Stimulated activated CD8-positive, alpha-beta memory T cell treated with anti-CD3 and anti-CD28 coated beads, Interleukin-4, amount 100 ng/mL, for 1 hour (primary cell): ENCODE data around the gene CHD9.
"Not testable (repeated sequence)": the region's sequence is repeated elsewhere in the genome, so short reads cannot be mapped to it uniquely, and the experiment has no call there.

ENCODE experiments used
- DNase-seq, 2 donors: peaks; one replicate each; pipeline ENCODE4 v3.0.0-alpha.2; 2020; ENCODE audit warnings: low read depth in 2 of 2, low spot score in 1 of 2

The CHD9 gene

DNA sequence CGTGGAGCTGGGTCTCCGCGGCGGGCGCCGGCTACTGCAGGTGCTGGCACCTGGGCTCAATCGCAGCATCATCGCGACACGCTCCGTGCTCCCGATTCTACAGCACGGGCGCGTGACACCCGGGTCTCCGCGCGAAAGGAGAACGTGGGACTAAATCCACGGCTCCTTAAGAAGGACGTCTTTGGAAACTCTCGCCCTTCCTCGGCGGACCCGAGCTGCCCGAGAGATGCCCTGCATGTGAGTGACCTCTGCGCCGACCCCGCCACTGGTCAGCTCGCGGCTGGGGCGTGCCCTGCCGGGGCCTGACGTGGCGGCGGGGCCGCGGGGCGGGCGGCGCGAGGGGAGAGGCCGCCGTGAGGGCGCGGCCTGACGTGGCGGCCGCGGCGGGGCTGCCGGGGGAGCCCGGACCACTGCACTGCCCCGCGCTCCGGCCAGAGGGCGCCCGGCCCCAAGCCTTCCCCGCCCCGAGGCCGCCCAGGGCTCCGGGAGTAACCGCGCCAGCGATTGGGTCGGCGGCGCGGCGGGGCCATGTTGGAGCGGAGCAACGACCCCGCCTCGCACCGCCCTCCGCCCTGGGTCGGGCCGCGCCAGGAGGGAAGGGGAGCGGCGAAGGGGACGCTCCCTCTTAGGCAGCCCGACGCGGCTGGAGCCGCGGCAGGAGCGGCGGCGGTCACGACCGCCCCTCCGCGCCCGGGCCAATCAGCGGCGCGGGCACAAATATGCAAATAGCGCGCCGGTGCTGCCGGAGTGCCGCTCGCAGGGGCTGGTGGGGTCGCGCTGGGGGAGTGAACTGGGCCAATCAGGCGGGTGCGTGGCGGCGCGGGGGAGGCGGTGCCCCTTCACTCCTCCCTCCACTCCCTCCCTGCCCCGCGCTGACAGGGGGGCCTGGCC lies 75.6 kb downstream of the CHD9 start:
- peak; percentile 88 to 90 for DNase-seq

- DNase-seq, result no peak
Measured at GRCh38 chr16:53131050-53131362, 76.2 kb downstream of the CHD9 start.

- peak; percentile 7 to 8 for DNase-seq
Measured at GRCh38 chr16:53131363-53132071, 76.7 kb downstream of the CHD9 start.

GRCh38 chr16:53132406-53132805 lies 77.6 kb downstream of the CHD9 start:
- no peak for DNase-seq

DNA sequence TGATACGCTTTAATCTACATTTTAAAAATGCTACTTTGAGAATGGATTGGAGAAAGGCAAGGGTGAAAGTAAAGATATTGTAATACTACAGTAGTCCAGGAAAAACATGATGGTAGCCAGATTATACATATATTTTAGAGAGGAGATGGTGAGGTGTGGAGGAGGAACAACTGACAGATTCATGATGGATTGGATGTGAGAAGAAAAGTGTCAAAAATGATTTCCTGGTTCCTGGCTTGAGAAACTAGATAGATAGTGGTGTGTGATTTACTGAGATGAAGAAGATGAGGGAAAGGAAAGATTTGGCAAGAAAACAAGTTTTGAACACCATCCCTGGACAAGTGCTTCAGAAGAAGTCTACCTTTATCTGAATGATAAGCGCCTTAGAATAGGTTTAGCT lies 80.5 kb downstream of the CHD9 start:
- no peak for DNase-seq

GRCh38 chr16:53142823-53143568 lies 88.2 kb downstream of the CHD9 start:
- no peak for DNase-seq

GRCh38 chr16:53147500-53148065 lies 92.8 kb downstream of the CHD9 start:
- no peak for DNase-seq

DNA sequence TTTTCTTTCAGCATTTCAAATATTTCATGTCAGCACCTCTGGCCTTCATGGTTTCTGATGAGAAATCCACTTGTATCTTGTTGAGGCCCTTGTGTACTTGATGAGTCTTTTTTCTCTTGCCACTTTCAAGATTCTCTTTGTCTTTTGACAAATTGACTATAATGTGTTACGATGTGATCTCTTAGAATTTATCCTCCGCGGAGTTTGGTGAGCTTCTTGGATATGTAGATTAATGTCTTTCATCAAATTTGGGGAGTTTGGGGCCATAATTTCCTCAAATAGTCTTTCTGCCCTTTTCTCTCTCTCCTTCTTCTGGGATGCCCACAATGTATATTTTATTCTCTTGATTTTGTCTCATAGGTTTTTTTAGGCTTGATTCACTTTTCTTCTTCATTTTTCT lies 96.0 kb downstream of the CHD9 start:
- DNase-seq, result no peak

- DNase-seq, result no peak
Measured at GRCh38 chr16:53152329-53152728, 97.5 kb downstream of the CHD9 start.

- DNase-seq, result no peak
Measured at GRCh38 chr16:53153130-53153529, 98.3 kb downstream of the CHD9 start.

GRCh38 chr16:53154513-53154912 lies 99.7 kb downstream of the CHD9 start:
- no peak for DNase-seq

- no peak for DNase-seq
Measured at GRCh38 chr16:53156516-53156915, 101.7 kb downstream of the CHD9 start.

DNA sequence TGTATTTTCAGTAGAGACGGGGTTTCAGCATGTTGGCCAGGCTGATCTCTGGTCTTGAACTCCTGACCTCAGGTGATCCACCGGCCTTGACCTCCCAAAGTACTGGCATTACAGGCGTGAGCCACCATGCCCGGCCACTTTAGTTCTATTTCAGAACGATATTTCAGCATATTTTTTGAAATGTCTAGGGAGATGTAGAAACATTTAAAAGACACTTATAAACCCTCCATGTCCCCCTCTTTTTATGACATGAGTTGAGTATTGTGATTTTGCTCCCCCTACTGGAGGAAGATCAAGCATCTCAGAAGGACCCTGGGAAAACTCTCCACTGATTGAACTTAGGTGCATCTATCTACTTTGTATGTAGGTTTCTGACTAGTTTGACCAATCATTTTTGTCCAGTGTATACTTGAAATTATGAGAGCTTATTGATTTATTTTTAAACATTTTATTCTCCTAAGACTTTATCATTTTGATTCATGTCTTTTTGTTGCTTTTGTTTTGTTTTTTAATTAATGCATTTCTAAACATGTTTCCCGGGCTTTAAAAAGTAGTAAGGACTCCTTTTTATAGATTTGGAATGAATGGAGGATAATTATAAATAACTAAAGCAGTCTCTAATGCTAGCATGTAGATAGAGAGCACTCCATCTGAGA lies 105.1 kb downstream of the CHD9 start:
- DNase-seq, result no peak

DNA sequence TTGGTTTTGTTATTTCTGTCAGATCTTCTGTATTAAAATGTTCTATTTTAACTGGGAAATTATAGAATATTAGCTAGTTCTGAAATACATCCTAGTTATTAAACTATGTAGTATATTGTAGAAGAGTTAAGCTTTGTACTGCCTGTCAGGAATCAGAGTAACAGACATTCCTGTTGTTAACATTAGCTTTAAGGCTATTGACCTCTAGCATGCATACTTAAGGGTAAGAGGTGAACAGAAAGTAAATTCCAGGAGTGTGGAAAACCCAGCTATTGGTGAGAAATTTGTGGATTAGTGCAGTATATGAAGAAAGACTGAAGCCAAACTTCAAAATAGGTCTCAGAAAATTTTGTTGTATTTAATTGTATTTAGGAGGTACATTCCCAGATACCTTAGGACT lies 111.3 kb downstream of the CHD9 start:
- no peak for DNase-seq

GRCh38 chr16:53168744-53169143 lies 114.0 kb downstream of the CHD9 start:
- DNase-seq, result no peak

GRCh38 chr16:53172517-53172916 lies 117.7 kb downstream of the CHD9 start:
- DNase-seq, result no peak

- DNase-seq, result no peak
Measured at GRCh38 chr16:53175118-53175517, 120.3 kb downstream of the CHD9 start.

- DNase-seq, result no peak
Measured at GRCh38 chr16:53176434-53176833, 121.6 kb downstream of the CHD9 start.

DNA sequence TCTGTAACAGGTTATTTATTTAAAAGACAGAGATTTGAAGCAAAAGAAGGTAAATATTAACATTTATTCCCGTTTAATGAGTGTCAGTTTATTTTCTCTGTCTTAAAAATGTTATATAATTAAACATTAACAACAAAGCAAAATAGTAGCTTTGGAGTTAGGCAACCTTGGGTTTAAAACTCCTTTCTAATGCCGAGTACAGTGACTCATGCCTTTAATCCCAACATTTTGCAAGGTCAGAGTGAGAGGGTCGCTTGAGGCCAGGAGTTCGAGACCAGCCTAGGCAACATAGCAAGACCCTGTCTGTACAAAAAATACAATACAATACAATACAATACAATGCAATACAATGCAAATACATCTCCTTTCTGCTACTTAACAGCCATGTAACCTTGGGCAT lies 128.7 kb downstream of the CHD9 start:
- DNase-seq, result no peak

- not testable (repeated sequence) for DNase-seq
Measured at GRCh38 chr16:53185741-53186140, 130.9 kb downstream of the CHD9 start.

- DNase-seq, result no peak
Measured at GRCh38 chr16:53187775-53188174, 133.0 kb downstream of the CHD9 start.
